Measurements from ENCODE around the gene PCNX2. TPM values are rescaled to one million over a fixed set of nuclear protein-coding genes. Genes with fewer than 3 reads are reported as not detected.
A peak's percentile ranks its signal among the peaks of the same experiment; 100 is the strongest.

The PCNX2 gene
- total RNA-seq, 2 donors from 2014 or later: 23.9 to 39.1 TPM

DNA sequence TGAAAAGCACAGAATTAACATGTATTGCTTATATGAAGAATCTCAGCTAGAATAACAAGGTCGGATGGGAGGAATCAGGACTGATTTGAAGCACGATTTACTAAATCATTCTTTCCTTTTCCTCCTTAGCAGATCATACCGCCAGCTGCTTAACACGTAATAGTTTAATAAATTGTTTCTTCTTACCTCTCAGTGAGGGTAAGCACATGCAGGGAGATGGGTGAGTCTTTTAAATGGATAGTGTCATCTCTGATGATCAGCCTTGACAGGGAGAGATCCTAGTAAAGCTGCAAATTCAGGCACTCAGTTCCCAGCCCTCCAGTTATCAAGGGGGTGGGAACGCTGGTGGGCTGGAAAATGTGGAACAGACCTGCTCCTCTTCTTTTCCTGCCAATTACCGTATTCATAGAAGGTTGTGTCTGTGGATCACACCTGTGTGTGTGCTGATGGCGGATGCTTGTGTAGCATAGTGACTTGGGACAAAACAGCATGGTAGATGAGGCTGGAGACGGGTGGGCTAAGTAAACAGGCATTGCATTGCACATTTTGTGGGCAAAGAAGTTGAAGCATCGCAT is 314.5 kb downstream of the PCNX2 start:
- H3K4me1 ChIP-seq (ENCODE audit: control insufficient read depth, insufficient read depth, low read length): no peaks in the 10 kb centered on the region
- H3K9me3 ChIP-seq (ENCODE audit: control insufficient read depth, low read length): no peaks in the 10 kb centered on the region
- no peaks in the 10 kb centered on the region for H3K27me3 ChIP-seq (ENCODE audit: control insufficient read depth, insufficient read depth, low read length, poor library complexity, severe bottlenecking)
- H3K4me3 Mint-ChIP-seq: no peak overlapping the region
- no peaks in the 10 kb centered on the region for H3K4me1 Mint-ChIP-seq
- peaks cover 8% of the 10 kb centered on the region for H3K36me3 ChIP-seq (ENCODE audit: control insufficient read depth, insufficient read depth, low read length)
- DNase-seq: no peak
- WGBS, 2 experiments (ENCODE audit: insufficient coverage in 1 of 2, insufficient read length in 1 of 2): 98 to 100% methylated on average over 2 to 9 of the region's 9 CpGs
- H3K9ac ChIP-seq (ENCODE audit: extremely low read depth, low read length, poor library complexity, severe bottlenecking): no peak overlapping the region
- H3K9me3 Mint-ChIP-seq: no peaks in the 10 kb centered on the region
- no peak overlapping the region for H3K27ac Mint-ChIP-seq
- H3K36me3 Mint-ChIP-seq (ENCODE audit: low read depth): peaks cover 20% of the 10 kb centered on the region
- no peak overlapping the region for H3K4me3 ChIP-seq (ENCODE audit: low read length)
- TF ChIP-seq, protein P1, sequence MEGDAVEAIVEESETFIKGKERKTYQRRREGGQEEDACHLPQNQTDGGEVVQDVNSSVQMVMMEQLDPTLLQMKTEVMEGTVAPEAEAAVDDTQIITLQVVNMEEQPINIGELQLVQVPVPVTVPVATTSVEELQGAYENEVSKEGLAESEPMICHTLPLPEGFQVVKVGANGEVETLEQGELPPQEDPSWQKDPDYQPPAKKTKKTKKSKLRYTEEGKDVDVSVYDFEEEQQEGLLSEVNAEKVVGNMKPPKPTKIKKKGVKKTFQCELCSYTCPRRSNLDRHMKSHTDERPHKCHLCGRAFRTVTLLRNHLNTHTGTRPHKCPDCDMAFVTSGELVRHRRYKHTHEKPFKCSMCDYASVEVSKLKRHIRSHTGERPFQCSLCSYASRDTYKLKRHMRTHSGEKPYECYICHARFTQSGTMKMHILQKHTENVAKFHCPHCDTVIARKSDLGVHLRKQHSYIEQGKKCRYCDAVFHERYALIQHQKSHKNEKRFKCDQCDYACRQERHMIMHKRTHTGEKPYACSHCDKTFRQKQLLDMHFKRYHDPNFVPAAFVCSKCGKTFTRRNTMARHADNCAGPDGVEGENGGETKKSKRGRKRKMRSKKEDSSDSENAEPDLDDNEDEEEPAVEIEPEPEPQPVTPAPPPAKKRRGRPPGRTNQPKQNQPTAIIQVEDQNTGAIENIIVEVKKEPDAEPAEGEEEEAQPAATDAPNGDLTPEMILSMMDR (conservative IDR thresholded peaks at IDR 0.05): no peak
- H3K27ac ChIP-seq (ENCODE audit: low read depth, low read length): no peak overlapping the region
- H3K27me3 Mint-ChIP-seq (ENCODE audit: insufficient read depth): no peaks in the 10 kb centered on the region

DNA sequence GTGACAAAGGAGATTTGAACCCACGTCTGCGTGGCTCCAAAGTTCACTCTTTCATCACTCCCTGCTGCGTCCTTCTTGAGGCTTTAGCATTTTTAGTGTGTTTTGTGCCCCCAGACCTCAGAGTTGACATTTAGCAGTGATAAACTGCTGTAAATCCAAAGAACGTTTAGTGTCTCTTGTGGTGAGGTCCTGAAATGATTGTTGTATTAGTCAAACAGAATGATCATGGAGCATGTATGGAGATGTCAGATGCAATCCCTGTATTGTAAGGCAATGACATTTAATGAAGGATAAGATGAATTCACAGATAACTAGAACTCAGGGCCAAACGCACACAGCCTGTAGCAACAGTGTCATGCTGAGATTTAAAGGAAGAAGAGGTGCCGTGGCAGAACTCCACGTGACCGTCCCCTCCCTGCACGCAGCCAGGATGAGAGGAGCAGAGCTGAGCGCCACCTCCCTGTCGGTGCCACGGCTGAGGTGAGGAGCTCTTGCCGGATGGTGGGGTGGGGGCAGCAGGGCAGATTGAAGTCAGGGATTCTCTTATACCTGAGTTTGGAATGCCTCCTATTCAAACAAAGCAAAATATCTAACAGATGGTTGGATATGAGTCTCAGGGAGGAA is 315.1 kb downstream of the PCNX2 start:
- WGBS, 2 experiments (ENCODE audit: insufficient coverage in 1 of 2, insufficient read length in 1 of 2): 83 to 86% methylated on average over 9 to 13 of the region's 13 CpGs
- Mint-ChIP-seq H3K27ac (no peak overlapping the region), H3K27me3 (ENCODE audit: insufficient read depth) (no peaks in the 10 kb centered on the region), H3K4me1 (no peaks in the 10 kb centered on the region), H3K36me3 (ENCODE audit: low read depth) (peaks cover 23% of the 10 kb centered on the region), H3K9me3 (no peaks in the 10 kb centered on the region), H3K4me3 (no peak overlapping the region)
- Histone ChIP-seq H3K9me3 (ENCODE audit: control insufficient read depth, low read length) (no peaks in the 10 kb centered on the region), H3K36me3 (ENCODE audit: control insufficient read depth, insufficient read depth, low read length) (peaks cover 8% of the 10 kb centered on the region), H3K4me1 (ENCODE audit: control insufficient read depth, insufficient read depth, low read length) (no peaks in the 10 kb centered on the region), H3K4me3 (ENCODE audit: low read length) (no peak overlapping the region), H3K9ac (ENCODE audit: extremely low read depth, low read length, poor library complexity, severe bottlenecking) (no peak overlapping the region), H3K27ac (ENCODE audit: low read depth, low read length) (no peak overlapping the region), H3K27me3 (ENCODE audit: control insufficient read depth, insufficient read depth, low read length, poor library complexity, severe bottlenecking) (no peaks in the 10 kb centered on the region)
- TF ChIP-seq, protein P1 (conservative IDR thresholded peaks at IDR 0.05): peak; percentile 13
- DNase-seq: peak; percentile 78

DNA sequence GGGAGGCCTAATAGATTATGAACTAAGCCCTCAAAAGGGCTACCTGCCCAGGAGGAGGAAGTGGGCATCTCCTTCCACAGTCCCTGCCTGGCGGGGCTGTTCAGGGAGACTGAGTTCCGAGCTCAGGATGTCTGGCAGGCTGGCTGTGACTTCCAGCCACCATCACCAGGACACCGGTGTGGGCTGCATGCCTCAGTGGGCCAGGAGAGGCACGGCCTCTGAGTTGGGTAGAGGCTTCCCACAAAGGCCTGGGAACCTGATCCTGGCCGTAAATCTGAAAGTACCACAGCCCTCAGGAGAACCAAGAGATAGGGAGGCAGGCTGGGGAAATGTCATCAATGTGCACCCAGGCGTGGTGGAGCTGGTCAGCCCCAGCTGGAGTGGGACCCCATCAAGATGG is 316.0 kb downstream of the PCNX2 start:
- H3K27ac Mint-ChIP-seq: no peak overlapping the region
- H3K4me1 ChIP-seq (ENCODE audit: control insufficient read depth, insufficient read depth, low read length): no peaks in the 10 kb centered on the region
- H3K36me3 Mint-ChIP-seq (ENCODE audit: low read depth): peaks cover 29% of the 10 kb centered on the region

More for the DNA sequence above, 316.0 kb downstream of the PCNX2 start:
- Histone ChIP-seq H3K9ac (ENCODE audit: extremely low read depth, low read length, poor library complexity, severe bottlenecking) (no peak overlapping the region), H3K9me3 (ENCODE audit: control insufficient read depth, low read length) (peaks cover under 1% of the 10 kb centered on the region), H3K27ac (ENCODE audit: low read depth, low read length) (no peak overlapping the region), H3K27me3 (ENCODE audit: control insufficient read depth, insufficient read depth, low read length, poor library complexity, severe bottlenecking) (no peaks in the 10 kb centered on the region), H3K4me3 (ENCODE audit: low read length) (no peak overlapping the region), H3K36me3 (ENCODE audit: control insufficient read depth, insufficient read depth, low read length) (peaks cover 17% of the 10 kb centered on the region)
- Mint-ChIP-seq H3K9me3 (no peaks in the 10 kb centered on the region), H3K4me3 (no peak overlapping the region), H3K27me3 (ENCODE audit: insufficient read depth) (no peaks in the 10 kb centered on the region), H3K4me1 (no peaks in the 10 kb centered on the region)
- no peak for DNase-seq
- 94% methylated on average over 3 to 6 of the region's 6 CpGs for WGBS, 2 experiments (ENCODE audit: insufficient coverage in 1 of 2, insufficient read length in 1 of 2)
- TF ChIP-seq, protein P1 (conservative IDR thresholded peaks at IDR 0.05): no peak

Data from endodermal cell (in vitro differentiated cells).